Mucosa of descending colon (tissue), 3 donors: ENCODE measurements around the gene DPP10. TPM values are rescaled to one million over a fixed set of nuclear protein-coding genes. Genes with fewer than 3 reads are reported as not detected.
"Not testable (repeated sequence)": the region's sequence is repeated elsewhere in the genome, so short reads cannot be mapped to it uniquely, and the experiment has no call there.

Experiments used
- ATAC-seq: fragments of 200-7000 bp; cut with Tn5 transposase; one replicate; pipeline ENCODE4 v1.9.1; 2020; ENCODE audit warnings: mild to moderate bottlenecking, moderate library complexity
- DNase-seq, 3 donors: peaks; one replicate each; pipeline ENCODE4 v3.0.0-alpha.2; 2020
- H3K36me3 ChIP-seq: fragments of 200-600 bp; one replicate; pipeline ENCODE4 v1.8.0; 2021; ENCODE audit warnings: low read depth, mild to moderate bottlenecking
- H3K4me1 ChIP-seq: fragments of 200-600 bp; one replicate; pipeline ENCODE4 v1.8.0; 2021; ENCODE audit warnings: low read depth, mild to moderate bottlenecking
- H3K4me3 ChIP-seq: fragments of 200-600 bp; one replicate; pipeline ENCODE4 v1.8.0; 2021; ENCODE audit warnings: mild to moderate bottlenecking
- H3K9me3 ChIP-seq: fragments of 200-600 bp; one replicate; pipeline ENCODE4 v1.8.0; 2021; ENCODE audit warnings: mild to moderate bottlenecking
- intact Hi-C, 2 donors: fragments of 100-400 bp; cut with DNase I in 1 of 2; cut with micrococcal nuclease in 1 of 2; formaldehyde crosslinking; loops; one replicate each; pipeline versions ENCODE4 v1.11.0 to v1.11.1; 2022; cut with DNase I, micrococcal nuclease
- total RNA-seq, 3 donors: library from RNA; stranded (reverse); fragmentation: NEBNext Ultra II Directional in 2 of 3; extraction: Animal tissue kit (Norgen Biotek cat#: 25700) in 2 of 3; gene quantifications; one replicate each; pipeline versions ENCODE4 v1.2.1 to v1.2.4, GENCODE V29; 2021 to 2023
- TF ChIP-seq, protein P1 (sequence below): fragments of 200-600 bp; IDR thresholded peaks from one replicate; pipeline ENCODE4 v1.8.0; 2022; ENCODE audit warnings: antibody characterized with exemption, mild to moderate bottlenecking
- donor health status: DM: no; HTN: no; CAD: no; lungs with moderate emphysema.
- donor health status: DM: no; HTN: no; CAD: no.
- donor health status: DM: no; HTN: yes; CAD: no.

Gene DPP10
- total RNA-seq, 3 donors from 2014 or later = 6.3 to 12.2 (median 6.9) TPM

- Histone ChIP-seq H3K4me3 (no peak overlapping the region), H3K4me1 (no peaks in the 10 kb centered on the region), H3K9me3 (no peaks in the 10 kb centered on the region), H3K36me3 (no peaks in the 10 kb centered on the region)
- ATAC-seq (no peak), DNase-seq (no peak)
- intact Hi-C loops = no loop called here
- TF ChIP-seq, protein P1, sequence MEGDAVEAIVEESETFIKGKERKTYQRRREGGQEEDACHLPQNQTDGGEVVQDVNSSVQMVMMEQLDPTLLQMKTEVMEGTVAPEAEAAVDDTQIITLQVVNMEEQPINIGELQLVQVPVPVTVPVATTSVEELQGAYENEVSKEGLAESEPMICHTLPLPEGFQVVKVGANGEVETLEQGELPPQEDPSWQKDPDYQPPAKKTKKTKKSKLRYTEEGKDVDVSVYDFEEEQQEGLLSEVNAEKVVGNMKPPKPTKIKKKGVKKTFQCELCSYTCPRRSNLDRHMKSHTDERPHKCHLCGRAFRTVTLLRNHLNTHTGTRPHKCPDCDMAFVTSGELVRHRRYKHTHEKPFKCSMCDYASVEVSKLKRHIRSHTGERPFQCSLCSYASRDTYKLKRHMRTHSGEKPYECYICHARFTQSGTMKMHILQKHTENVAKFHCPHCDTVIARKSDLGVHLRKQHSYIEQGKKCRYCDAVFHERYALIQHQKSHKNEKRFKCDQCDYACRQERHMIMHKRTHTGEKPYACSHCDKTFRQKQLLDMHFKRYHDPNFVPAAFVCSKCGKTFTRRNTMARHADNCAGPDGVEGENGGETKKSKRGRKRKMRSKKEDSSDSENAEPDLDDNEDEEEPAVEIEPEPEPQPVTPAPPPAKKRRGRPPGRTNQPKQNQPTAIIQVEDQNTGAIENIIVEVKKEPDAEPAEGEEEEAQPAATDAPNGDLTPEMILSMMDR = no peak
Measured at GRCh38 chr2:114968748-114969400, 526.4 kb downstream of the DPP10 start.

DNA sequence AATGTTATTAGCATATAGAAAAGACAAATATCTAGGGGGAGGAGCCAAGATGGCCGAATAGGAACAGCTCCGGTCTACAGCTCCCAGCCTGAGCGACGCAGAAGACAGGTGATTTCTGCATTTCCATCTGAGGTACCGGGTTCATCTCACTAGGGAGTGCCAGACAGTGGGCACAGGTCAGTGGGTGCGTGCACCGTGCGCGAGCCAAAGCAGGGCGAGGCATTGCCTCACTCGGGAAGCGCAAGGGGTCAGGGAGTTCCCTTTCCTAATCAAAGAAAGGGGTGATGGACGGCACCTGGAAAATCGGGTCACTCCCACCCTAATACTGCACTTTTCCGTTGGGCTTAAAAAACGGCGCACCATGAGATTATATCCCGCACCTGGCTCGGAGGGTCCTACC, 561.9 kb downstream of the DPP10 start:
- H3K9me3 ChIP-seq, intact Hi-C loops, H3K36me3 ChIP-seq, H3K4me1 ChIP-seq, DNase-seq, ATAC-seq, H3K4me3 ChIP-seq: not testable (repeated sequence)

DNA sequence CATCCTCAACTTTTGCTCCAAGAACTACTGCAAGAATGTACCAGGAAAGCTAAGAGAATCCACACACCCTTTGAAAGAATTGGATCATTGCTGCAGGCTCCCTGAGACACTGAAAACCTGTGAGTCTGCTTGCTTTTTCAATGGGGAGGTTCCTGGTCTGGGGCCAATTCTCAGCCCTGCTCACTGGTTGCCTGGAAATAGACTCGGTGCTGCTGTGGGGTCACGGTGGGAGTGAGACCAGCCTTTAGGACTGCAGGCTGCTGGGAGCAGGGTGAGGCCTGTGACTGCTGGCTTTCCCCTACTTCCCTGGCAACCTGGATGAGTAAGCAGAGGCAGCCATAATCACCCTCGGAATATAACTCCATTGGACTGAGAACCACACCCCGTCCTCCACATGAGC, 569.3 kb downstream of the DPP10 start:
- Histone ChIP-seq H3K4me3 (no peak overlapping the region), H3K4me1 (no peaks in the 10 kb centered on the region), H3K9me3 (no peaks in the 10 kb centered on the region), H3K36me3 (no peaks in the 10 kb centered on the region)
- no peak for ATAC-seq
- DNase-seq = peak in 1 of 3 donors; percentile 2
- intact Hi-C loops = no loop called here
- TF ChIP-seq, protein P1 = no peak

DNA sequence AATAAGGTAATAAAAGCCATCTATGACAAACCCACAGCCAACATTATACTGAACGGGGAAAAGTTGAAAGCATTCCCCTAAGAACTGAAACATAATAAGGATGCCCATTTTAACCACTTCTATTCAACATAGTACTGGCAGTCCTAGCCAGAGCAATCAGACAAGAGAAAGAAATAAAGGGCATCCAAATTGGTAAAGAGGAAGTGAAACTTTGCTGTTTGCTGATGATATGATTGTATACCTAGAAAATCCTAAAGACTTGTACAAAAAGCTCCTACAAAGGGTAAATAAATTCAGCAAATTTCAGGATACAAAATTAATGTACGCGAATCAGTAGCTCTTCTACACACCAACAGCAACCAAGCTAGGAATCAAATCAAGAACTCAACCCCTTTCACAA, 579.6 kb downstream of the DPP10 start:
- H3K4me1 ChIP-seq, H3K4me3 ChIP-seq, H3K36me3 ChIP-seq, H3K9me3 ChIP-seq, intact Hi-C loops, DNase-seq, ATAC-seq: not testable (repeated sequence)

- TF ChIP-seq, protein P1 = no peak
- H3K4me1 ChIP-seq = no peaks in the 10 kb centered on the region
- no peaks in the 10 kb centered on the region for H3K9me3 ChIP-seq
- intact Hi-C loops = no loop called here
- no peak overlapping the region for H3K4me3 ChIP-seq
- ATAC-seq (no peak), DNase-seq (no peak)
- no peaks in the 10 kb centered on the region for H3K36me3 ChIP-seq
Measured at GRCh38 chr2:115034801-115035200, 592.4 kb downstream of the DPP10 start.

GRCh38 chr2:115036818-115037217, 594.4 kb downstream of the DPP10 start:
- no peaks in the 10 kb centered on the region for H3K4me1 ChIP-seq
- H3K9me3 ChIP-seq = no peaks in the 10 kb centered on the region
- intact Hi-C loops = no loop called here
- DNase-seq (no peak), ATAC-seq (no peak)
- TF ChIP-seq, protein P1 = no peak
- no peaks in the 10 kb centered on the region for H3K36me3 ChIP-seq
- no peak overlapping the region for H3K4me3 ChIP-seq

DNA sequence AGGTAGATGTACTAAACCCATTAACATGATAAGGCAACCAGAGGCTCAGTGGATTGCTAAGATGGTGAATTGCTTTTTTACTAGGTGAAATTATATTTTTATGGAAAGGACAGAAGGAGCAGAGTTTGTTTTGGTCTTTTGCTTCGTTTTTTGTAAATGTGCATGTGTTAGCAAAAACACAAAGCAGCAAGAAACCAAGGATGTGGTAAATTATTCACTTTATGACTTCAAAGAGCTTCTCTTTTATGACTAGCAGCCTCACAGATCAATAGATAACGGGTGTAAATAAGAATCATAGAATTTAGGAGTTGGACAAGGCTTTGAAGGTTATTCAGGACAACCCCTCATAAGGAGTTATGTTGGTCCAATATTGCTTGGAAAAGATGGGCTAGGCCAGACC, 615.0 kb downstream of the DPP10 start:
- Histone ChIP-seq H3K36me3 (no peaks in the 10 kb centered on the region), H3K4me3 (no peak overlapping the region), H3K4me1 (no peaks in the 10 kb centered on the region), H3K9me3 (no peaks in the 10 kb centered on the region)
- TF ChIP-seq, protein P1 = no peak
- DNase-seq = no peak
- no peak for ATAC-seq
- intact Hi-C loops = no loop called here
